NCI-H2107 (cell line): ENCODE results near the gene CDH18.

Experiments
- DNase-seq: peaks from one replicate; lab custom pipeline; 2025; lab: John Stamatoyannopoulos, UW

The CDH18 gene

DNA sequence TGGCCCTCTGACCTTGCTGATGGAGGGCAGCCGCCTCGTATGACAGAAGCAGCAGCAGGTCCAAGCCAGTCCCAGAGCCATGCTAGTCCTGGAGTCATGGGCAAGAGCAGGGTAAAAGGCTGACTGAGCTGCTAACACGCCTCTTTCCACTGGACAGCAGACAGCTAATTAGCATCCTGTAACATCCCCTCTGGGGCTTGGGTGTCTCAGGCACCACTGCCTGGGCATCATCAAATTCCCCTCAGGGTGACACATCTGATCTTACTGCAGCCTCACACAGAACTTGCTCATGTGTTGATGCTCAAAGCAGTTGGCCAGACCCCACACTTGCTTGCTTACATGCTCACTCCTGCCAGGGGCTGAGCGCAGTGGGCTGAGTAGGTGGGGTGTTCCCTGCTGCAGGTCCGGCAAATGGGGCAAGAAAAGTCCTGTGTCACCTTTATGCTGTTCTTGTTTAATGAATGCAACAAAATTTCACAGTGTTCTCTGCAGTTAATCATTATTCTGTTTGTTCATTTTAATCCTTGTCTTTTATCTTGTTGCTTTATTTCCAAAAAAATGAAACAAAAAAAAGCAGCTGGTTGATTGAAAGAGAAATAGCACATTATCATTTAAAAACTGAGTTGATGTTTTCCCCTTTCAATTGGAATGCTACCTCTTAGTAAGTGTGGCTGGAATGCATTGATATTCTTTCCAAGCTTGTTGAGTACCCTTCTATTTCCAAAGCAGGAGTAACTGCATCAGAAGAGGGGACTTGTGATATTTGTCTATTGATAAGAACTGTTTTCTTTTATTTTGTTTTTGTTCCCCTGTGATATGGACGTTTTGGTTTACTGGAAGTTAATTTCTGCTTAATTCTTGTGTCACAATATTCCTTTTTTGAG, 254.1 kb downstream of the CDH18 start:
- DNase-seq: no peak

DNA sequence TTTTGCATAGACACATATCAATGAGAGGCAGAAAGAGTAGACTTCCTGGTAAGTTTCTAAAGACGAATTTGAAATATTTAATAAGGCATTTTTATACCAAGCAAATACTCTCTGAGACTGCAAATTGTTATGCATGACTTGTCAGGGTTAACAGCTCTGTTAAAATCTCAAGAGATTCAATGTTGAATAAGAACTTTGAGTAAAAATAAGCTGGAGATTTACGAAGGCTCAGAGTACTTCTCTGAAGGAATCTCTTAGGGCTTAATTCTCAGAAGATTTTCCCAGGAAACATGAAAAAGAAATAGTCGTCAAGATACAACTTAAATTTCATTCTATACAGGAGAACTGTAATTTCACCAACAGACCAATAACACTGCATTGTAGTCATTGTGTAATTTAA, 259.4 kb downstream of the CDH18 start:
- DNase-seq: no peak

DNA sequence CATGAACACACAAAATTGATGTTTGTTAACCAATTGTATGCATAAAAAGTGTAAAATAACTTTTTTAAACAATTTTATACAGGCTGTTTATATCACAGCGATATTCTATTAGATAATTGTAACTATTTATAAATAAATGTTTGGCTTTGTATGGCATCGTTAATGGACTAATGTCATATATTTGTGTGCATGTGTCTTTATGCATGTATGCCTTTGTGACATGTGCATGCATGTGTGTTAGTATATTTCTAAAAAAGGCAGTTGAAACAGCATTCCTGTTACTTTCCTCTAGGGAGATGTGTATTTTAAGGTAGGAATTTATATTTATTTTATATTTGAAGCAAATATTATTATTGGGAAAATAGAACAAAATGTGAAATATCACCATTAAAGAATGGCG, 268.9 kb downstream of the CDH18 start:
- no peak for DNase-seq

DNA sequence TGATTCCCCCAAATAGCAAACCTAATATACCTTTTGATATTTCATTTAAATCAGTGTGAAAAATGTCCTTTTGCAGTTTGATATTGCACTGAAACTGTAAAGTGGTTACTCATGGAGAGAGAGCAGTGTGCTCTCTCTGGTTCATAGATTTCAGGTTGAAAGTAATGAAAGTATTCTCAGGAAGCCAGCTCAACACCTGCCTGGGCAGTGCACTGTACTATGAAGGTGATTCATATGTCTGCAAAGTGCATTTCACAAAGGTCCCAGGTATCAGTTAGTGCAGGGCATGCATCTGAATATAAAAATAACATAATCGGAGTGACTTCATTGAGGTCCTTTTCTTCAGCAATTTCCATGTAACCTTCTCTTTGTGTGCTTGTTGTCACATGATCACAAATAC, 274.3 kb downstream of the CDH18 start:
- no peak for DNase-seq

DNA sequence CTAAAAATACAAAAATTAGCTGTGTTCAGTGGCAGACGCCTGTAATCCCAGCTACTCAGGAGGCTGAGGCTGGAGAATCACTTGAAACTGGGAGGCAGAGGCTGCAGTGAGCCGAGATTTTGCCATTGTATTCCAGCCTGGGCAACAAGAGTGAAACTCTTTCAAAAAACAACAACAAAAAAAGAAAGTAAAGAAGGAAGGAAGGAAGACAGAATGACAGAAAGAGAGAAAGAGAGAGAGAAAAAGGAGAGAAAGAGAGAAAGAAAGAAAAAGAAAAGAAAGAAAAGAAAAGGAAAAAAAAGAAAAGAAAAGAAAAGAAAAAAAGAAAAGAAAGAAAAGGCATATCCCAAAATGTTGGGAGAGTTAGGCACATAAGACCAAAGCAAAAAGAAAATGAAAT, 278.6 kb downstream of the CDH18 start:
- no peak for DNase-seq

DNA sequence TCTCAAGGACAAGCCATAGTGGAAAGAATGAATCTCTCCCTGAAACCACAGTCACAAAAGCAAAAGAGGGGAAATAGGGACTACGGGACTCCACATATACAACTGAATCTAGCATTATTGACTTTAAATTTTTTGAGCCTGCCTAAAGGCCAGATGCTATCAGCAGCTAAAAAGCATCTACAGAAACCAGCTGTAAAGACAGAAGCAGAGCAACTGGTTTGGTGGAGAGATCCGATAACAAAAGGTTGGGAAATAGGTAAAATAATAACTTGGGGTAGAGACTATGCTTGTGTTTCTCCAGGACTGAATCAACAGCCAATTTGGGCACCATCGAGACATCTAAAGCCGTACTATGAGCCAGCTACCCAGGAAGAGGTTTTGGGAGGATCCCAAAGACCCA, 281.2 kb downstream of the CDH18 start:
- no peak for DNase-seq

DNA sequence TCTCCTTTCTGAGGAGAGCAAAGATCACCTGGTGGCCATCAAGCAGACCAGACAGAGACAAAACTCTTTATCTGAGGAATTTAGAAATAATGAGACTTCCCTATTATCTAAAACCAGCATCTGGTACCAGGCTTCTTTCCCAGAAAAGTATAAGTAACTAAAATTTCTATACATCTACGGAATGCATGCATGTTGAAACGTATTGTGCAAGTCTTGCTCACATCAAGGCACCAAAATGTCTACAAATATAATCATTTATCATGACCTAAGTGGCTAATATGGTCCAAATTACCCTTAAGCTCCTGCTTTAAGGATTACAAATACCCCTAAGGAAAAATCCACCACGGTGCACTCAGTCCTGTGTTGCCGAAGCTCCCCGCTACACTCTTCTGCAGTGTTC, 286.3 kb downstream of the CDH18 start:
- DNase-seq: no peak

DNA sequence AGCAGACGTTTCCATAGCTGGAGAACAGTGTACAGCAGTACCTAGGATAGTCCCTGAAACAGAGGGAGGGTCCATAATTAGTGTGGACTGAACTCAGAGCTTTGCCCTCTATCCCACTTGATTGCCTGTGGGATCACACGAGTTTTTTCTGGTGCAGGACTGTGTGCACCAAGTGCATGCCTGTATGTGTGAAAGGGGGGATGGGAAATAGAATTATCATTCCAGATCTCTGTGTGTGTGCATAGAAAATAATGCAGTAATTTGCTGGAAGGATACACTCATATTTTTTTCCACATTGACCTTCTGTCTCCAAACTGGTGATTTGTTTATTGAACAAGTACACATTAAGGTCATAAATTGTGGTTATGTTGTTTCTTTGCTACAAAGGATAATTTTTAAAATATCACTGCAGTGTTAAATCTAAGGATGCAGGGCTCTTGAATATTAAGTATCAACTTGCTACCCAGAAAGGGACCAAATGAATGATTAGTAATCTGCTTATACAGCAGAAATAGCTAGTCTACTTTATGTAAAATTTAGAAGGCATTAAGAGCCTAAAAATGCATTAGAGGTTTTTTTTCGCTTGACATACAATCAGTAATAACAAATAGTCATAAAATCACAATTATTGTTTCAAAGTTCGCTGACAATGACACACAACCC, 292.9 kb downstream of the CDH18 start:
- no peak for DNase-seq

DNA sequence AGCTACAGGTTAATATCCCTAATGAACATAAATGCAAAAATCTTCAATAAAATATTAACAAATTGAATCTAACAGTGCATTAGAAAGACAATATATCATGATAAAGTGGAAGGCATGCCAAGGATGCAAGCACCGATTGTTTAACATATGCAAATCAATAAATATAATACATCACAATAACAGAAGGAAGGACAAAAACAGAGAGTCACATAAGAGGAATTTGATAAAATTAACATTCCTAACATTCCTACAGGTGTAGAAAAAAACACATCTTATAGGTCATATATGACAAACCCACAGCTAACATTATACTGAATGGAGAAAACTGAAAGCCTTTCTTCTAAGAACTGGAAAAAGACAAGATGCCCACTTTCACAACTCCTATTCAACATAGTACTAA, 297.0 kb downstream of the CDH18 start:
- no peak for DNase-seq

DNA sequence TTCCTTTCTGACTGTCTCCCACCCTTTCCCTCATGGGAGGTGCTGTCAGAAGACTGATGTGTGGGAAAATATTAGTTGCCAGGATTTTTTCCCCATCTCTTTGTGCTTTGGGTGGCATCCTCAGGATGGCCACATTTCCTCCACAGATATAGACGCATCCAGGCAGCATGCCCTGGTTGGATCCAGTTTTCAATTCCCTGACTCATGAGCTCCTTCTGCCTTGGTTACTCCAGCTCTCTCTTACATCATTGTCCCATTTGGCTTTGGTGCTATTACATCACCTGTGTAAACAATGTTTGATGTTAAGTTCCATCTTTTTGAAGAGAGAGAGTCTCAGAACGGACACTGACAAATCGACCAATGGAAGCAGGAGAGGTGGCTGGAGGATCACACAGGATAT, 302.5 kb downstream of the CDH18 start:
- DNase-seq: no peak

DNA sequence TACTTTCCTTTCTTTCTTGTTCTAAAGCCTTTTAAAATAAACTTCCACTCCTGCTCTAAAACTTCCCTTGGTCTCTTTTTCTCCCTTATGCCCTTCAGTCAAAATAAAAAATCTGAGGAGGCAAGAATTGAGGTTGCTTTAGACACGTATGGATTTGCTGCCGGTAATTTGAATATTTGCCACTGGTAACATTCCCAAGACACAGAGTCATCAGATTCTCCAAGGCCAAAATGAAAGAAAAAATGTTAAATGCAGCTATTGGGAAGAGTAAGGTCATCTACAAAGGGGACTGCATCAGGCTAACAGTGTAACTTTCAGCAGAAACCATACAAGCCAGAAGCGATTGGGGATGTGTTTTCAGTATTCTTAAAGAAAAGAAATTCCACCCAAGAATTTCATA, 311.1 kb downstream of the CDH18 start:
- no peak for DNase-seq

DNA sequence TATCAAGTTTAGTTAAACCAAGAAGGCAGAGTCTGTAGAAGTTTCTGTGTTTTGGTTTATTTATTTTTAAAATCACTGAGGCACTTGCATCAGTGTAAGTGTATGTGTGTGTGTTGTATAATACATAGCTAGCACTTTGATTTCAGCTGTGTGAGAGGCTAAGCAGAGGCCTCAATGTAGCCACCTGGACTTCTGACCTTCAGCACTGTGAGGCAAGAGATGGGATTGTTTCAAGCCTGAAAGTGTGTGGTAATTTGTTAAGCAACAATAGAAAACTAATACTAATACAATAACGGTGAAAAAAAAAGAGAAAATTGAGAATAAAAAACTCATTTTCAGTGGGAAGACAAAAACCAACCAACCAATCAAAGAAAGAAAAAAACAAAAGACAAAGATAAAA, 327.3 kb downstream of the CDH18 start:
- DNase-seq: no peak

DNA sequence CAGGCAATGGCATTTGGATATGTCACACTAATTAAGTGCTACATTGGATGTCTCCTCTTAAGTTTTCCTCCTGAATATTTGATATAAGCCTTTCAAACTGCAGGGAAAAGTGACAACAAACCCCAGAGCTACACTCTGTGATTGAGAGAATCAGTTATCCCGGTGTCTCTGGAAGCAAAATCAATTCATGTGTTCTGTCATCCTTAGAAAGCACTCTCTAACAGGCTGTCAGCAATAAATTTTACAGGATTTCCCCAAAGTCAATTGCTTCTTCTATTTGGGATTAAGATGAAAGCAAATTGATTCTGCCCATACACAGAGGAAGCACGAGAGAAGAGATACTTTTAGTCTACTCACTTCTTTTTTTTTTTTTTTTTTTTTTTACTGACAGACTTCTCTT, 332.4 kb downstream of the CDH18 start:
- DNase-seq: no peak

DNA sequence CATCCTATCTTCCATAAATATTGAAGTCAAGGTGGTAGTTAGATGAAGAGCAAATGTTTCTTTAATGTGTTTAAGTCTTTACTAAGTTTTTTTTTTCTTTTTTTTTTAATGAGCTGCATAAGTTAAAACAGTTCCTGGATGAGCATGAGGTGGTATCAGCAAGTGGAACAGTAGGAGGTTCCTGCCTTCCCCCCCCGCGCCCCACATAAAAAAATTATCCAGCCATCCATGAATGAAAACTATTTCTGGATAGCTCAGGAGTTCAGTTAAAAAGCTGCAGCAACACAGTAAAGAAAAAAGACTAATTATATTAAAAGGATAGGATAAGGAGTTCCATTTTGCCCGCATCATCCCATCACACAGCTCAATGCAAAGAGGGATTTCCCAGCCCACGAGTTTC, 349.5 kb downstream of the CDH18 start:
- DNase-seq: no peak

DNA sequence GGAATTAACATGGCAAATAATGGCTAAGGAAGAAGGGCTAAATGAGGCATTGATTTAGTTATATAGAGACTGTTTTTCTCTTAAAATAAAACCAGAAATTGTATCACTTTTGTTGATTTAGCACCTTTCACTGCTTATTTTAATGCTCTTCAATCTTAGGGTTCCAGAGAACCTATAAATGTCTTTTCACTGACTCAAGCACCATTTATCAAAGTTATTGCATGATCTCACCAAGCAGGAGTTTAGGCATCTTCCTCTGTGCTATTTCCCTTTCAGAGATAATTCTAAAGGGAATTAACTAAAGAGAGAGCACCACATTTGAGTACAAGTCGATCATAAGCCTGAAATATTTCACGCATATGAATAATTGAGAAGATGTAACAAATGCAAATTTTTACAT, 357.1 kb downstream of the CDH18 start:
- DNase-seq: no peak

DNA sequence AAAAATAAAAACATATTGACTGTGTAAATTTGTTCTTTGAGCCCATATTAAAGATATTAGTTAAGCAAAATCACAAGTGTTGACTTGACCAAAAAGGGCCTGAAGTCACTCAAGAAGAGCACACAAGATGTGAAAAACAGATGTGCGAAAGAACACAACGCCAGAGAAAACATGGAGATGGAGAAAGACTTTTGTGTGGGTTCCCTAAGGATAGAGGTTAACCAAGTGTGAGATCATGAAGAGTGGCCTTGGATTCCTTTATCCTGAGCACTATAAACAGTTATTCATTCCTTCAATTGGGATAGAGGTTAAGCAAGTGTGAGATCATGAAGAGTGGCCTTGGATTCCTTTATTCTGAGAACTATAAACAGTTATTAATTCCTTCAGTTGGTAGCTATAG, 361.8 kb downstream of the CDH18 start:
- no peak for DNase-seq

DNA sequence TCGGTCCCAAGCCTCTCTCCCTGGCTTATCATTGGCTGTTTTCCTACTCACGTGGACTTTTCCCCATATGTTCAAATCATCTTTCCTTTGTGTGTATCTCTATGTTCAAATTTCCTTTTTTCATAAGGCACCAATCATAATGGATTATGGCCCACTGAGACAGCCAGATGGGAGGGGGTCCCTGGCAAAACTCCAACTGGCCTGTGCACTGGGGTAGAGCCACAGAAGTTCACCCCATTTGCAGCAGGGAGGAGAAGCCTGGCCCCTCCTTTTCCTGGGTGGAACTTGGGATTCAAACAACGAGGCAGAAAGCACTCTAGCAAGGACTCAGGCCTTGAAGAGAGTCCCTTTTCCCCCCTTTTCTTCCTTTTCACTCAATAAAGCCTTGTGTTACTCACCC, 362.4 kb downstream of the CDH18 start:
- no peak for DNase-seq

DNA sequence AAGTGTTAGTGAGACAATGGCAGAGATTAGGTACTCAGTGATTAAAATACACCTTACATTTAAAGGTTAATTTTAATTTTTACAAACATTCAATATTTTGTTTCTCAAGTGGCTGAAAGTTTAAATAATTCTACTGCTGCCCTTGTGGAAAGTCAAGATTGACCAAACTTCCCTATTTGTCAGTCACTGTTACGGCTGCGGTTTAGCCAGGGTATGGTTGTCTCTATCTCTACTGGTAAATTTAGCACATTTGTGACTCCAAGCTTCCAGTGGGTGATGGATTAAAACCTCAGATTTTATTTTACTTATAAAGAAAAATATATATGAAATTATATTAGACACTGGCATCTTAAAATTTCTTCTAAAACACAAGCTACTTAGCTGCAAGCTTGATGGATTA, 368.4 kb downstream of the CDH18 start:
- no peak for DNase-seq

DNA sequence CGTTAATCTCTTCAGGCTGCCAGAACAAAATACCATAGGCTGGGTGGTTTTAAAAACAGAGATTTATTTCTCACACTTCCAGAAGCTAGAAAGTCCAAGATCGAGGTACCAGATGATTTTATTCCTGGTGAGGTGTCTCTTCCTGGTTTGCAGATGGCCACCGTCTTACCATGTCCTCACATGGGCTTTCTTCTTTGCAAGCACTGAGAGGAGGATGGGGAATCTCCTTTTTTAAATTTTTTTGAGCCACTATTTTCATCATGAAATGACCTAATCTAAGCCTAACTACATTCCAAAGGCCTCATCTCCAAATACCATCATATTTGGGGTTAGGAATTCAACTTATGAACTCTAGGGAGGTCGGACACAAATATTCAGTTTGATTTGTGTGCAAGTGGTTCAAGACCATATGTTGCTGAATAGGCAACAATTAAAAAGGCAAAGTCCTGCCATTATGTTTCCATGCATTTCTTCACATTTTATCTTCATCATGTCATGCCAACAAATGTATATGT, 371.2 kb downstream of the CDH18 start:
- DNase-seq: no peak

DNA sequence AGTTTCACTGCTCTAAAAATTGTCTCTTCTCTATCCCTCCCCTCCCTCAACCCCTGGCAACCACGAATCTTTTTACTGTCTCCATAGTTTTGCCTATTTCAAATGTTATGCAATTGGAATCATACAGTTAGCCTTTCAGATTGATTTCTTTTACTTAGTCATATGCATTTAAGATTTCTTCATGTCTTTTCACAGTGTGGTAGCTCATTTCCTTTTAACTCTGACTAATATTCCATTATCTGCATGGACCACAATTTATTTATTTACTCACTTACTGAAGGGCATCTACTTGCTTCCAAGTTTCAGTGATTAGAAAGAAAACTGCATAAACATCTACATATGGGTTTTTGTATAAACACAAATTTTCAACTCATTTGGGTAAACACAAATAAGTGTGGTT, 372.3 kb downstream of the CDH18 start:
- DNase-seq: no peak

DNA sequence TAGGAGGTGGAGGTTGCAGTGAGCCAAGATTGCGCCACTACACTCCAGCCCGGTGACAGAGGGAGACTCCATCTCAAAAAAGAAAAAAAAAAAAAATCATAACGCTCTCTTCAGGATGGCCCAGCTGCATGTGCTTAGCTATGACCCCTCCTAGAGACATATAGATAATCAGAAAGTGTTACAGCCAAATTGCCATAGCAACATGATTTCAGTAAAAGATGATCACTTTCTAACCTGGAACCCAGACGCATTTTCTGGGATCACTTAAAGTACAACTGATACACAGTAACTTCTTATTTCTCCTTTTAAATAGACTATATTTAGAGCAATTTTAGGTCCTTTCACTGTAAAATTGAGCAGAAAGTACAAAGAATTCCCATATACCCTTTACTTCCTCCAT, 372.9 kb downstream of the CDH18 start:
- DNase-seq: no peak

DNA sequence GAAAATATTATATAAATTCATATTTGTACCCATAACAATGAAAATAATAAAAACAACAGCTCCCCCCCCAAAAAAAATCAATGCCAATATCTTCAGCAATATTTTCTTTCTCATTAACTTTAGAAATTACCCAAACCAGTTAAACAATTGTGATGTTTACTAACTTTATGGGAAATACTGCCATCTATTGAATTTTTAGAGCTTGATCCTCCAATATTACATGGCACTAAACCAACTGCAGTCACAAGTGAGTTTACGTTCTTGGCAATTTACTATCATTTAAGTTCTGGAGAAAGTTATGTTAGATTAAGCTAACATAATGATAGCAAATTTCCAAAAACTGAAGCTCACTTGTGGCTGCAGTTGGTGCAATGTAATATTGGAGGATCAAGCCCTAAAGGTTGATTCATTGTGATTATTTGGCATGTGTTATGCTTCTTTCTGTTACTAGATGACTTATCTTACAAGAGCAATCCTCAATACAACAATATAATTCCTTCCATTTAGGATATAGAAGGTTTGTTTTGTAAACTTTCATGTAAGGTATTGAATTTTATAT, 379.5 kb downstream of the CDH18 start:
- DNase-seq: no peak

DNA sequence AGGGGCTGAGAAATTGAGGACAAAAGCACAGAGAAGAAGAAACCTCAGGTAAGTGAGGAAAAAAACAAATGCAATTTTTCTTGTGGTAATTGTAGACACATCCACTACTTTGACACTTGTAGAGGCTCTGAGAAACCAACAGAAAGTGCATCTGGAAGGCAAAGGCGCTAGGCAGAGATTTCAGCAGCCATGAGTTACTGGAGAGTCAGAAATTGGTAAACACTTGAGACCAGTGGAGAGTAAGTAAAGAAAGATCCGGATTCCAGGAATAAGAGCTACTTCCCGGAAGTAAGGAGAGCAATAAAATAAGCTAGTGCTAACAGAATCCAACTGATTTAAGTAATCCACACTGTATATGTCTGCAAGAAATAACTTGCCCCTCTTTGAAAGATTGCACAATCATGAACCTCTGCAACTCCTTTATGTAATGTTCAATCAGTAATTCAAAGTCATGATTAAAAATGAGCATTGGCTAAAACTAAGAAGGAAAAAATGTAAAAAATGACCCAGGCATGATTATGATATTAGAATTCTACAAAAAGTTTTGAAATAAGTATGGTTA, 382.1 kb downstream of the CDH18 start:
- DNase-seq: no peak
